Transverse colon (tissue), 4 donors: ENCODE data around the gene PDLIM1.

ENCODE experiments used
- POLR2AphosphoS5 ChIP-seq, 3 donors: sonication (generic); formaldehyde crosslinking; IDR thresholded peaks; one replicate each; pipeline ENCODE4 v1.6.1; 2016; ENCODE audit warnings: antibody characterized with exemption in 3 of 3
- TF ChIP-seq, protein P1 (sequence below), 5 experiments: fragments of 200-600 bp in 3 of 5; fragments of 450-650 bp in 2 of 5; sonication (generic) in 3 of 5; IDR thresholded peaks; 1 replicate in 2 of 5; 2 replicates in 3 of 5; pipeline ENCODE4 v1.5.1; 2016 to 2017; ENCODE audit warnings: antibody characterized with exemption in 5 of 5, inconsistent platforms in 3 of 5, mild to moderate bottlenecking in 2 of 5, moderate library complexity in 1 of 5

DNA sequence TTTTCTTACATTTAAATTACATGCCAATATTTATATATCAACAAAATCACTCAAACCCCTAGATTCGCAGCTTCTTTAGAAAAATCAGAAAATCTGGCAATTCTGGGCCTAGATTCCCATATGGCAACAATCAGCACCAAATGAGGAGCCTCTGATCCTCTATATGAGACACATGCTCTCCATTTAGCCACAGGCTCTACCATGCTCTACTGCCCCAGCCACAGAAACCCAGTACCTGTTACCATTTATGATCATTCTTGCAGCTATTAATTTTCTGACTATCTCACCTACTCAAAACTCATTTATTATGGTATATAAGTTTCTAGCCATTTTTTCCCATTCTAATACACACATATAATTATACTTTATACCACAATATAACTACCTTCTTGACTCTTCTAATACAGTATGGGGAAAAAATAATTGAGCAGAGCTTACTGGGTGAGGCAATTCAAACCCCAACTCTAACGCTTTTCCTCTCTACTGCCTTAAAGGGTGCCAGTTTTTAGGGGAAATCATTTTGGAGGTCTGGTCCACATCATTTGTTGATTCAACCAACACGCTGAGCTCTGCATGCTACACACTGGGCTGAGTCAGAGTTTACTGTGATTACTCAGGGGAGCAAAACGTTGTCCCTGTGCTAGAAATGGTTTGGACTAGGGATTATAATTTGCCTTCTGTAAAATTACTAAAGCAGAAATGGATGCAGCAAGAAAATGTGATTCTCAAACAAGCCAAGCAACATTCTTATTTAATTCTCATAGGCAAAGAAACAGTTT lies 11.6 kb downstream of the PDLIM1 start:
- TF ChIP-seq, protein P1, sequence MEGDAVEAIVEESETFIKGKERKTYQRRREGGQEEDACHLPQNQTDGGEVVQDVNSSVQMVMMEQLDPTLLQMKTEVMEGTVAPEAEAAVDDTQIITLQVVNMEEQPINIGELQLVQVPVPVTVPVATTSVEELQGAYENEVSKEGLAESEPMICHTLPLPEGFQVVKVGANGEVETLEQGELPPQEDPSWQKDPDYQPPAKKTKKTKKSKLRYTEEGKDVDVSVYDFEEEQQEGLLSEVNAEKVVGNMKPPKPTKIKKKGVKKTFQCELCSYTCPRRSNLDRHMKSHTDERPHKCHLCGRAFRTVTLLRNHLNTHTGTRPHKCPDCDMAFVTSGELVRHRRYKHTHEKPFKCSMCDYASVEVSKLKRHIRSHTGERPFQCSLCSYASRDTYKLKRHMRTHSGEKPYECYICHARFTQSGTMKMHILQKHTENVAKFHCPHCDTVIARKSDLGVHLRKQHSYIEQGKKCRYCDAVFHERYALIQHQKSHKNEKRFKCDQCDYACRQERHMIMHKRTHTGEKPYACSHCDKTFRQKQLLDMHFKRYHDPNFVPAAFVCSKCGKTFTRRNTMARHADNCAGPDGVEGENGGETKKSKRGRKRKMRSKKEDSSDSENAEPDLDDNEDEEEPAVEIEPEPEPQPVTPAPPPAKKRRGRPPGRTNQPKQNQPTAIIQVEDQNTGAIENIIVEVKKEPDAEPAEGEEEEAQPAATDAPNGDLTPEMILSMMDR (IDR thresholded peaks at IDR 0.05): no peak
- no peak for TF ChIP-seq POLR2AphosphoS5 (IDR thresholded peaks at IDR 0.05)
